Posterior vena cava (tissue), 2 donors: ENCODE results near the gene KIF7. TPM values are rescaled to one million over a fixed set of nuclear protein-coding genes. Genes with fewer than 3 reads are reported as not detected.
"Not testable (repeated sequence)": the region's sequence is repeated elsewhere in the genome, so short reads cannot be mapped to it uniquely, and the experiment has no call there.

Experiments used
- DNase-seq: peaks from one replicate; pipeline ENCODE4 v3.0.0-alpha.2; 2020; ENCODE audit warnings: low spot score
- intact Hi-C, 2 donors: fragments of 100-400 bp; cut with DNase I; formaldehyde crosslinking; loops; one replicate each; pipeline versions ENCODE4 v1.14.1 to v1.14.2; 2022 to 2023
- total RNA-seq, 2 donors: library from RNA; stranded (reverse); fragmentation: NEBNext Ultra II Directional; extraction: Animal tissue kit (Norgen Biotek cat#: 25700); gene quantifications; one replicate each; pipeline ENCODE4 v1.2.1, GENCODE V29; 2021
- donor health status: DM: yes; HTN: yes; CAD: no.
- donor health status: DM: yes; HTN: yes; CAD: no.

The KIF7 gene
- total RNA-seq, 2 donors from 2014 or later: 13.0 to 15.3 TPM

GRCh38 chr15:89630260-89630659 is 25.0 kb downstream of the KIF7 start:
- intact Hi-C loops: no loop called here
- DNase-seq: no peak

- intact Hi-C loops: no loop called here
- DNase-seq: no peak
These were observed 25.4 kb downstream of the KIF7 start for GRCh38 chr15:89629829-89630228.

DNA sequence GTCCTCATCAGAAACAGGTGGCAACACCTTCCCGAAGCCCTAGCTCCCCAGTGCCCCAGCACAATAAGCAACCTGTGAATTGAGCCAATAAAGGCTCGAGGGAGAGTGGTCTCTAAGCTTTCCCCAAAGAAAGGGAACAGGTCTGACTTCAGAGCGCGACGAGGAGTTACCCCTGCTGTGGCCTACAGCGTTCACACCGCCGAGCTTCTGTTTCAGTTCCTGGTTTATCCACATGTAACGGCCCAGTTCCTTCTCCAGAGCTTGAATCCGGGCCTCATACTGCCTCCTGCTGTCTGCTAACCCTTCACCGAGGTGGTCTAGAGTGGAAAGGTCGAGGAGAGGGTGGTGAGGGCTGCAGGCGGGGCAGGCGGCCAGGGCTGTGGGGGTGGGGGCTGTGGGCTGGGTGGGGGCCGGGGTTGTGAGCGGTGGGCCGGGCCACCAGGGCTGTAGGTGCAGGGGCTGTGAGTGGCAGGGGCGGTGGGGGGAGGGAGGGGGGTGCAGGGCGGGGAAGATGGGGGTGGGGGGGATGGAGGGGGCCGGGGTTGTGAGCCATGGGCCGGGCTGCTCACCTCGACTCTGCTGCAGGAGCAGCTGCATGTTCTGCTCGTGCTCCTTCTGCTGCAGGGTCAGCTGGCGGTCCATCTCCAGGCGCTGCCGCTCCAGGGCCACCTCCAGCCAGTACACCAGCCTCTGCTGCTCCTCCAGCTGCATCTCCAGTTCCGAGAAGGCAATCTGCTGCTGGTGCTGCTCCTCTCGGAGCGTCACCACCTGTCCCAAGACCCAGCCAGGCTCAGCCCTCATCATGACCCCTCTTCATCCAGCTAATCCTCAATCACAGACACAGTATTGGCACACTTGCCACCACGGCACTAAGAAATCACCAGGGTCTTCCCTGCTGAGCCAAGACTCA is 26.2 kb downstream of the KIF7 start:
- no peak for DNase-seq
- intact Hi-C loops: no loop called here

DNA sequence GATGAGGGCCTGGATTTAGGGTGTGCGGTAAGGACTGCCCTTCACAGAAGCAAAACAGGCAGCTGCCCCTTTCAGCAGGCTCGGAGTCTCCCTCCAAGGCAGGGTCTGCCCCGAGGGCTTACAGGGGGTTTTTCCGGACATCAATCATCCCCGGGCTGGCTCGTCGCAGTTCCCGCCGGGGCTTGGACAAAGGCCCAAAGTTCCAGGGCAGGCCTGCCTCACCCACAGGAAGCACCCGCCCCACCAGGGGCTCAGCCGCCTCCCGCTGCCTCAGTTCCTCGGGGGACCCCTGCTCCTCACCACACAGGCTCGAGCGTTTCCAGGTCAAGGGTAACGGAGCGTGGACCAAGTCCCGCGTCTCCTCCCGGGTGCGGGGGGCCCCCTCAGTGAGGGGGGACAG is 27.0 kb downstream of the KIF7 start:
- DNase-seq: no peak

GRCh38 chr15:89627256-89627970 is 27.9 kb downstream of the KIF7 start:
- intact Hi-C loops: no loop called here
- DNase-seq: no peak

More for the DNA sequence above, 27.0 kb downstream of the KIF7 start:
- intact Hi-C loops: no loop called here

DNA sequence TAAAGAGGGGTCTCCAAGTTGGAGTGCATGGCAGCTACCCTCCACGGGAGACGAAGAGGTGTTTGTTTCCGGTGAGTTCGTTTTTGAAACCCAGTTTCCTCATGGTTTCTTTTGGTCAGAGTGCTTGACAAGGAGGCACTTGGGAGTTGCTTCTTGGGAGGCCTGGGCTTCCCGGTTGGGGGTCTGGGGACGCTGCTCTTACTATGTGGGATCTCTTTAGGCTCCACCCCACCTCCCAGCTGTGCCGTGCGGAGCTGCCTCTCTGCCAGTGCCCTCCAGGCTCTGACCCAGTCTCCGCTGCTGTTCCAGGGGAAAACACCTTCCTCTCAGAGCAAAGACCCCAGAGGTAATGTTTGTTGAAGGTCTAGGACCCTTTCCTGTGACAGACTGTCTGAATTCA is 29.6 kb downstream of the KIF7 start:
- no peak for DNase-seq
- intact Hi-C loops: no loop called here

DNA sequence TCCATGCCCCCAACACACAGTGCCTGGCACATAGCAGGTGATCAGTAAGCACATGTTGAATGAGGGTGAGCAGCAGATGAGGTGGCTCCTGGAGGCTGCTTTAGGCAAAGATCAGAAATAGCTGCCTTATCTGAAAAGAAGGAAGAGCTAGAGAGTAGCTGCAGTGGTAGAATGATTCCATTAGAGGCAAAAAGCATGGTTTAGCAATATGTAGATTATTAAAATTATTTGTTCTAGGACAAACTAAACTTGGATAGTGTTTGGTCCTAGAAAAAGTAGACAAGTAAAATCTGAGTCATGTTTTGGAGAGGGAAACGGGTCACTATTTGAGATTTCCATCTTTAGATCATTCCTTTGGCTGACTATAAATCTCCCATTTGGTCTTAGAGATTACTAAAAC is 32.1 kb downstream of the KIF7 start:
- DNase-seq: no peak
- intact Hi-C loops: no loop called here

DNA sequence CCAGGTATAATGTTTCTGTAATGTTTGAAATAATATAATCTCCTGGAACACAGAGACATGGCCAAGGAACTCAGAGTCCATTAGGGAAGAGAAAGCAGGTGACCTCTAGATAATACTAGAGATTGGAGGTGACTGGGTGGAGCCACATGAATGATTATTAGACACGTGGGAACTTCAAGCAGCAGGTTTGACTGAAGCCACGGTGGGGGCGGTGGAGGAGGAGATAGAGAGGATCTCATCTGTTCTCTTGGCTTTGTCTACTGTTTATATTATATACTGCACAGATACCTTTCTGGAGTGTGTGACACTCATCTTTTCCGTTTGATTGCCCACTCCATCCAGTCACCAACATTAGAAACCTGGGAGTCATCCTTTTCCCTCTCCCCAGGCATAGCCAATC is 33.7 kb downstream of the KIF7 start:
- no peak for DNase-seq
- intact Hi-C loops: no loop called here

GRCh38 chr15:89616228-89616627 is 39.0 kb downstream of the KIF7 start:
- intact Hi-C loops: no loop called here
- DNase-seq: no peak

DNA sequence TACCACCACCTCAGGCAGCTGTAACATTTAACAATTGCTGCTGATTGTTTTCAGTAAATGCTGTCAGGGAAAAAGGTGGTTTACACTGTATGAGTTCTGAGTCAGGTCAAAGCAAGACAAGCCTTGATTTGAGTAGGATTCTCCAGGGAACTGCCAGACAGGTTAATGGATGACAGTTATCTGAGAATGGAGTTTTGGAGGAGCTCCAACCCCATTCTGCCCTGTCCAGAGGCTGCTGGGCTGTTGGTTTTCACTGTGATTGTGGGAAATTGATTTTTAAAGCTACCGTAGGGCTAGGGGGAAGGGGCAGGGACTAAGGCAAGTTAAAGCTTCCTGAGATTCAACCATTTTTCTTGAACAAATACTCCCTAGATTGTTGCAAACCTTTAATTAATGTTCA is 40.1 kb downstream of the KIF7 start:
- intact Hi-C loops: no loop called here
- no peak for DNase-seq

GRCh38 chr15:89614164-89614563 is 41.1 kb downstream of the KIF7 start:
- intact Hi-C loops: loop anchor here in 1 of 2 donors (5.0 kb wide), 2 partner anchors 983 to 1303 kb away; no protein-coding TSS in a partner anchor
- DNase-seq: no peak

DNA sequence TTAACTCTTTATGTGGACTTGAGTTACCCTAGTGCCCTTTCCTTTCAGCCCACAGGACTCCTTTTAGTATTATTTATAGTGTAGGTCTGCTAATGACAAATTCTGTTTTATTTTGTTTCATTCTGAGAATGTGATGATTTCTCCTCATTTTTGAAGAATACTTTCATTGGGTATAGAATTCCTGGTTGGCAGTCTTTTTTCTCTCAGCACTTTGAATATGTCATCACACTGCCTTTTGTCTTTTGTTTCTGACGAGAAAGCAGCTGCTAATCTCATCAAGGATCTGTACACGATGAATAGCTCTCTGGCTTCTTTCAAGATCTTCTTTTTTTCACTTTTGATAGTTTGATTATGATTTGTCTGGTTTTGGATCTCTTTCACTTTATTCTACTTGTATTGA is 42.2 kb downstream of the KIF7 start:
- DNase-seq: no peak

DNA sequence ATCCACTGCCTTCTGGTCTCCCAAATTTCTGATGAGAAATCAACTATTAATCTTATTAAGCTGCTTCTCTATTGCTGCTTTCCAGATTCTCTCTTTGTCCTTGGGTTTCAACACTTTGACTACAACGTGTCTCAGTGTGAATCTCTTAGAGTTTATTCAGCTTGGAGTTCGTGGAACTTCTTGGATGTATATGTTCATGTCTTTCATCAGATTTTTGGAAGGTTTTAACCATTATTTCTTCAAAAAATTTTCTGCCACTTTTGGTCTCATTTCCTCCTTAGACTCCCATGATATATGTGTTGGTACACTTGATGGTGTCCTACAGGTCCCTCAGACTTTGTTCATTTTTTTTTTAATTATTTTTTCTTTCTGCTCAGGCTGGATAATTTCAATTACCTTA is 44.0 kb downstream of the KIF7 start:
- no peak for DNase-seq
- intact Hi-C loops: loop anchor here in 1 of 2 donors (5.0 kb wide), 2 partner anchors 986 to 1306 kb away; no protein-coding TSS in a partner anchor

More for the DNA sequence above, 42.2 kb downstream of the KIF7 start:
- intact Hi-C loops: loop anchor here in 1 of 2 donors (5.0 kb wide), 2 partner anchors 984 to 1304 kb away; no protein-coding TSS in a partner anchor

GRCh38 chr15:89599021-89599420 is 56.2 kb downstream of the KIF7 start:
- intact Hi-C loops: no loop called here
- DNase-seq: no peak

DNA sequence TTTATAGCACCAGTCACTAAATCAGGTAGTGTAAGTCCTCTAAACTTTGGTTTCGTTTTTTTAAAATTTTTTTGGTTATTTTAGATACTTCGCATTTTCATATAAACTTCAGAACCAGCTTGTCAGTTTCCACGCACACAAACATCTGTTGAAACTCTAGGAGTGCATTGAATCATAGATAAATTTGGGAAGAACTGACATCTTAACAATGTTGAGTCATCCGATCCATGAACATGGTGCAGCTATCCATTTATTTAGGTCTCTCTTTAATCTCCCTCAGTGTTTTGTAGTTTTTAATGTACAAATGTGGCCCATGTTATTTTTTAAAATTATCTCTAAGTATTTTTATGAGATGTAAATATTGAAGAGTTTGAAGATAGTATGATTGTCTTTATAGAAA is 62.2 kb downstream of the KIF7 start:
- intact Hi-C loops: no loop called here

DNA sequence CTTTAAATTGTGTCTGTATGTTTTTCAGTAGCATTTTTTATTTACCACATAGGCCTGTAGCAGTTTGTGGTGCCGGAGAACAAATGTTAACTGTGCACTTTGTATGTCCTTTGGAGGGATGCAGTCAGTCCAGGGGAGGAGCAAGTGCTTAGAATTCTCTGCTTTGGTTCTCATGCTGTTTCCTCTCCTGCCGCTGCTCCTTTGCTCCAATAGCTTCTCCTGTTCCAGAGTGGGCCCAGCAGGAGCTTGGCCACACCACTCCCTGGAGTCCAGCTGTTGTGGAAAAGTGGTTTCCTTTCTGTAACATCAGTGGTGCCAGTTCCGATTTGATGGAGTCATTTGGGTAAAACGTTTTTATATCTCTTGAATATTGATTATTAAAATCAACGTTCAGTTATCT is 63.4 kb downstream of the KIF7 start:
- intact Hi-C loops: no loop called here
- no peak for DNase-seq

More for the DNA sequence above, 62.2 kb downstream of the KIF7 start:
- no peak for DNase-seq

DNA sequence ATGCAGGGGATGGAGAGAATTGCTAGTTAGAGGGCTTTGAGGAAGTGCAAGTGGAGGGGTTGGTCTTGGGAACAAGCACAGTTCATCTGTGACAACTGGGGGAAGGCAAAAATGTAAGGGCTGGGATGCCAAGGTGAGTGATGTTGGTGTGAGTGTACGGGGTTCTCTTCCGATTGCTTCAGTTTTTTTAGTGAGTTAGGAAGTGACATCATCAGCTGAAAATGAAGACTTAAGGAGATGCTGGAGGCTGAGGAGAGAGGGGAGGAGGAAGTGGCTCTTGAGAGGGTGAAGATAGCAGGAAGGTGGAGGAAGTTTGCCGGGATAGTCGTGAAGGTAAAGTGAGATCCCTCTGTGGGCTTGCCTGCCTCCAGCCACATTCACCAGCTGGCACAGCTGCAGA is 67.3 kb downstream of the KIF7 start:
- DNase-seq: no peak
- intact Hi-C loops: loop anchor here in 1 of 2 donors (10.0 kb wide), 1 partner anchor 57 kb away; no protein-coding TSS in a partner anchor

GRCh38 chr15:89586651-89587050 is 68.6 kb downstream of the KIF7 start:
- DNase-seq: no peak
- intact Hi-C loops: loop anchor here in 1 of 2 donors (10.0 kb wide), 1 partner anchor 58 kb away; no protein-coding TSS in a partner anchor

DNA sequence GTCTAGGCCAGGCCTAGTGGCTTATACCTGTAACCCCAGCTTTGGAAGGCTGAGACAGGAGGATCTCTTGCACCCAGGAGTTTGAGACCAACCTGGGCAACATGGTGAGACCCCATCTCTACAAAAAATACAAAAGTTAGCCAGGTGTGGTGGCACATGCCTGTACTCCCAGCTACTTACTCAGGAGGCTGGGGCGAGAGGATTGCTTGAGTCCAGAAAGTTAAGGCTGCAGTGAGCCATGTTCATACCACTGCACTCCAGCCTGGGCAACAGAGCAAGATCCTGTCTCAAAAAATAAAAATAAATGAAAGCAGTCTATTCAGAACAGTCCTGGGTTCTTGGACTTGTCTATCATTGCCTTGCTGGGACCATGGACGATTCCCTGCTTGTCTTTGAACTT is 74.5 kb downstream of the KIF7 start:
- intact Hi-C loops: loop anchor here in 1 of 2 donors (10.0 kb wide), 1 partner anchor 64 kb away; no protein-coding TSS in a partner anchor

DNA sequence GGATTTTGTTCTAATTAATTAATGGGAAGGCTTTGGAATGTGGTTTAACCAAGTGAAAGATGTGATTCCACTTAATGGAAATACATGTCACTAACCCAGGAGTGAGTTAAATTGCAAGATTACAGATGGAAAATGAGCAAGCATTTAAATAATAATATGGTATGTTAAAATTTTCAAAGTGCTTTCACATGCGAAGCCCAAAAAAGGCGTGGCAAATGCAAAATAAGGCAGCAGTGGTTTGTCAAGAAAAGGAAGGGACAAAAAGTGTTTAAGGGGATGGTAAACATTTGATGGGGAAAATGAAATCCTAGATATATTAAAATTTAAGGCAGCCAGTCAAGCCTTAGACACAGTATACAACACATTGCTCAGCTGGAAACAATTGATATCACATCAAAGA is 77.1 kb downstream of the KIF7 start:
- intact Hi-C loops: no loop called here

More for the DNA sequence above, 74.5 kb downstream of the KIF7 start:
- DNase-seq: not testable (repeated sequence)

More for the DNA sequence above, 77.1 kb downstream of the KIF7 start:
- DNase-seq: no peak
